Suprapubic skin (tissue), 4 donors: ENCODE data around the gene KRTAP4-5.

ENCODE experiments used
- EP300 ChIP-seq: sonication (generic); formaldehyde crosslinking; IDR thresholded peaks from one replicate; pipeline ENCODE4 v1.6.1; 2017; ENCODE audit warnings: antibody characterized with exemption
- POLR2AphosphoS5 ChIP-seq, 3 donors: sonication (generic); formaldehyde crosslinking; IDR thresholded peaks; one replicate each; pipeline ENCODE4 v1.6.1; 2017; ENCODE audit warnings: antibody characterized with exemption in 3 of 3
- TF ChIP-seq, protein P1 (sequence below), 2 donors: fragments of 200-600 bp in 1 of 2; fragments of 450-650 bp in 1 of 2; sonication (generic) in 1 of 2; IDR thresholded peaks; one replicate each; pipeline ENCODE4 v1.5.1; 2016 to 2019; ENCODE audit warnings: antibody characterized with exemption in 2 of 2, mild to moderate bottlenecking in 1 of 2, moderate library complexity in 1 of 2

DNA sequence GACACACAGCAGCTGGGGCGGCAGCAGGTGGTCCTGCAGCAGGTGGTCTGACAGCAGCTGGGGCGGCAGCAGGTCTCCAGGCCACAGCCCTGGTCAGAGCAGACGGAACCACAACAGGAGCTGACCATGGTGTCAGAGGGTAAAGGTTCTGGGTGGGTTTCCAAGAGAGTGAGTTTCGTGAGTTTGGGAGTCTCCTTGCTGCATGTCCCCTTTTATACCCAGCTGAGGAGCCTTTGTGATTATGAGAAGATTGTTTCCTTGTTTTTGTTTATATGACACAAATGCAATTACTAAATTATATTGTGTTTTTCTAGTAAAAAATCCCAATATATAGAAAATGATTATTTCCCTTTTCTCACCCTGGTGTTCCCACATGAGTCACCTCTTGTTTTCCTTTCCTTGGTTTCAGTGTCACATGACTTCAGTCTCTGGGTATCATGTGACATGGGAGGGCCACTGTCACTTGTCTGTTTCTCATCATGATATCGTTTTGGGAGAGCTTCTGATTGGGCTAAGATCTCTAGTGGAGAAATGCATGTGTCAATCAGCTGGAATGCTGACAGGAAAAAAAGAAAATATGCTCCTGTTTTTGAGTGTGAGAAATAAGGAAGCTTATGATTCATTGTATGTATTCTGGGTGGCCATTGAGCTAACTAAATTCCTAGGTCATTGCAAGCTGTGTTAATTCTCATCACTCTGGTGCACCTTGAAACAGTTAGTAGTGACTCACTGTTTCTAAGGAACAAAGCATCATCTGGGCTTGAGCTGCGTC is 9.1 kb downstream of the KRTAP4-5 start, which contains the start of gene KRTAP4-6:
- TF ChIP-seq POLR2AphosphoS5 (IDR thresholded peaks at IDR 0.05) (no peak), EP300 (no peak)
- TF ChIP-seq, protein P1, sequence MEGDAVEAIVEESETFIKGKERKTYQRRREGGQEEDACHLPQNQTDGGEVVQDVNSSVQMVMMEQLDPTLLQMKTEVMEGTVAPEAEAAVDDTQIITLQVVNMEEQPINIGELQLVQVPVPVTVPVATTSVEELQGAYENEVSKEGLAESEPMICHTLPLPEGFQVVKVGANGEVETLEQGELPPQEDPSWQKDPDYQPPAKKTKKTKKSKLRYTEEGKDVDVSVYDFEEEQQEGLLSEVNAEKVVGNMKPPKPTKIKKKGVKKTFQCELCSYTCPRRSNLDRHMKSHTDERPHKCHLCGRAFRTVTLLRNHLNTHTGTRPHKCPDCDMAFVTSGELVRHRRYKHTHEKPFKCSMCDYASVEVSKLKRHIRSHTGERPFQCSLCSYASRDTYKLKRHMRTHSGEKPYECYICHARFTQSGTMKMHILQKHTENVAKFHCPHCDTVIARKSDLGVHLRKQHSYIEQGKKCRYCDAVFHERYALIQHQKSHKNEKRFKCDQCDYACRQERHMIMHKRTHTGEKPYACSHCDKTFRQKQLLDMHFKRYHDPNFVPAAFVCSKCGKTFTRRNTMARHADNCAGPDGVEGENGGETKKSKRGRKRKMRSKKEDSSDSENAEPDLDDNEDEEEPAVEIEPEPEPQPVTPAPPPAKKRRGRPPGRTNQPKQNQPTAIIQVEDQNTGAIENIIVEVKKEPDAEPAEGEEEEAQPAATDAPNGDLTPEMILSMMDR (IDR thresholded peaks at IDR 0.05): no peak
